WTC11 (cell line): Measurements from ENCODE around the gene OR5AC2.

Source experiments
- CTCF ChIP-seq: fragments of 200-600 bp; IDR thresholded peaks from 2 replicates; pipeline ENCODE4 v1.8.0; 2022; ENCODE audit warnings: antibody characterized with exemption
- FOXK1 ChIP-seq: sonication (generic); formaldehyde crosslinking; IDR thresholded peaks from 2 replicates; pipeline ENCODE4 v1.8.0; 2022; ENCODE audit warnings: mild to moderate bottlenecking, moderate library complexity, missing genetic modification reagents
- GTF2I ChIP-seq: fragments of 250-450 bp; sonication (Bioruptor Pico); conservative IDR thresholded peaks from 2 replicates; pipeline ENCODE4 v1.4.0; 2021; ENCODE audit warnings: mild to moderate bottlenecking
- MAX ChIP-seq: sonication (generic); formaldehyde crosslinking; IDR thresholded peaks from 2 replicates; pipeline ENCODE4 v1.8.0; 2022; ENCODE audit warnings: mild to moderate bottlenecking, missing genetic modification reagents
- RELA ChIP-seq: sonication (generic); formaldehyde crosslinking; IDR thresholded peaks from 2 replicates; pipeline ENCODE4 v1.8.1; 2022; ENCODE audit warnings: missing genetic modification reagents, mild to moderate bottlenecking, borderline replicate concordance
- ZNF232 ChIP-seq: sonication (generic); formaldehyde crosslinking; IDR thresholded peaks from 2 replicates; pipeline ENCODE4 v1.8.0; 2022; ENCODE audit warnings: mild to moderate bottlenecking, missing genetic modification reagents
- ZNF263 ChIP-seq: sonication (generic); formaldehyde crosslinking; IDR thresholded peaks from 2 replicates; pipeline ENCODE4 v1.8.1; 2022; ENCODE audit warnings: low read depth, mild to moderate bottlenecking, moderate library complexity, missing genetic modification reagents

GRCh38 chr3:98086873-98087272, at the start of gene OR5AC2:
- TF ChIP-seq CTCF (no peak), GTF2I (CRISPR knock-in tag) (no peak), RELA (CRISPR knock-in tag) (no peak), ZNF263 (CRISPR knock-in tag) (no peak), MAX (CRISPR knock-in tag) (no peak), FOXK1 (CRISPR knock-in tag) (no peak), ZNF232 (no peak)
